Jurkat, Clone E6-1 (cell line): ENCODE measurements around the gene TRIM8.

Experiments used
- DNase-seq: peaks from one replicate; pipeline ENCODE4 v3.0.0-alpha.2; 2011; ENCODE audit warnings: low read depth, low spot score
- H3K4me3 ChIP-seq: 2 replicates; pipeline ENCODE4 v1.5.1; 2011; ENCODE audit warnings: mild to moderate bottlenecking, low read length, control low read depth, moderate library complexity

The TRIM8 gene

GRCh38 chr10:102614888-102615287, 29.4 kb upstream of the TRIM8 start:
- no peak overlapping the region for H3K4me3 ChIP-seq
- no peak for DNase-seq

GRCh38 chr10:102615361-102615760, 28.9 kb upstream of the TRIM8 start:
- no peak overlapping the region for H3K4me3 ChIP-seq
- peak; percentile 17 for DNase-seq

- H3K4me3 ChIP-seq: no peak overlapping the region
- DNase-seq: no peak
These were observed 28.1 kb upstream of the TRIM8 start for GRCh38 chr10:102616066-102616770.

- no peak for DNase-seq
- H3K4me3 ChIP-seq: no peak overlapping the region
These were observed 27.2 kb upstream of the TRIM8 start for GRCh38 chr10:102617041-102617440.

GRCh38 chr10:102617816-102618215, 26.5 kb upstream of the TRIM8 start:
- no peak overlapping the region for H3K4me3 ChIP-seq
- no peak for DNase-seq

GRCh38 chr10:102619281-102619981, 24.8 kb upstream of the TRIM8 start:
- DNase-seq: no peak
- H3K4me3 ChIP-seq: no peak overlapping the region

GRCh38 chr10:102620138-102620590, 24.1 kb upstream of the TRIM8 start:
- DNase-seq: no peak

GRCh38 chr10:102620591-102621442, 23.5 kb upstream of the TRIM8 start:
- no peak for DNase-seq
- H3K4me3 ChIP-seq: no peak overlapping the region

More at GRCh38 chr10:102620138-102620590, 24.1 kb upstream of the TRIM8 start:
- no peak overlapping the region for H3K4me3 ChIP-seq

- H3K4me3 ChIP-seq: no peak overlapping the region
- DNase-seq: no peak
These were observed 22.6 kb upstream of the TRIM8 start for GRCh38 chr10:102621443-102622325.

GRCh38 chr10:102624094-102624493, 20.2 kb upstream of the TRIM8 start:
- DNase-seq: no peak
- H3K4me3 ChIP-seq: no peak overlapping the region

GRCh38 chr10:102624751-102625645, 19.3 kb upstream of the TRIM8 start:
- DNase-seq: no peak

GRCh38 chr10:102626026-102626685, 18.1 kb upstream of the TRIM8 start:
- no peak for DNase-seq
- no peak overlapping the region for H3K4me3 ChIP-seq

More at GRCh38 chr10:102624751-102625645, 19.3 kb upstream of the TRIM8 start:
- H3K4me3 ChIP-seq: no peak overlapping the region

GRCh38 chr10:102627291-102627735, 17.0 kb upstream of the TRIM8 start:
- no peak for DNase-seq
- no peak overlapping the region for H3K4me3 ChIP-seq

GRCh38 chr10:102627736-102628293, 16.5 kb upstream of the TRIM8 start:
- H3K4me3 ChIP-seq: no peak overlapping the region
- DNase-seq: no peak

- DNase-seq: no peak
- H3K4me3 ChIP-seq: no peak overlapping the region
These were observed 15.8 kb upstream of the TRIM8 start for GRCh38 chr10:102628451-102628911.

GRCh38 chr10:102629661-102630614, 14.3 kb upstream of the TRIM8 start:
- no peak for DNase-seq

More at GRCh38 chr10:102629661-102630614, 14.3 kb upstream of the TRIM8 start:
- H3K4me3 ChIP-seq: no peak overlapping the region
